Measurements from ENCODE around the gene SLC44A1. TPM values are rescaled to one million over a fixed set of nuclear protein-coding genes. Genes with fewer than 3 reads are reported as not detected.

The SLC44A1 gene
- polyA plus RNA-seq, 3 donors, result 6.9 to 52.1 (median 46.5) TPM

DNA sequence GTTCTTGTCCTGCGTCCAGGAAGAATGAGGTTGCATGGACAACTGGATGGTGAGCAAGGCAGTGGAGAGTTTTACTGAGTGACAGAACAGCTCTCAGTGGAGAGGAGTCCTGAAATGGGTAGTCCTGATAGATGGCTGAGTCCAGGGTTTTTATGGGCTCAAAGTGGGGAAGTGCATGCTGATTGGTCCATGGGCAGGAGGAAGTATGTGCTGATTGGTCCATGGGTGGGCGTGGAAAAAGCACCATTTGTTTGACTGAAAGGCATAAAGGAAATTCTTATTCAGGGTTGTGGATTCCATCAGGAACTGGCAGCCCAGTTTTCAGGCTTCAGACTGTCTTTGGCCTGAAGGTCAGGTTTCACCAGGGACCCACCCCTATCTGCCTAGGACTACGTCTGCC is 214.0 kb downstream of the SLC44A1 start:
- H3K27ac ChIP-seq (ENCODE audit: low read depth in 1 of 2, low read length in 2 of 2), result no peak overlapping the region
- peaks cover 4% of the 10 kb centered on the region for H3K79me2 ChIP-seq (ENCODE audit: insufficient read depth, low read length)
- H3K27ac Mint-ChIP-seq, result no peak overlapping the region
- H3K4me1 Mint-ChIP-seq, result peaks cover 3% of the 10 kb centered on the region
- WGBS (ENCODE audit: insufficient coverage), result 96% methylated on average over 2 of the region's 3 CpGs
- H3K4me1 ChIP-seq (ENCODE audit: control insufficient read depth in 1 of 2, insufficient read depth in 2 of 2, low read length in 2 of 2), result no peaks in the 10 kb centered on the region
- H3K4me2 ChIP-seq (replicated peaks; ENCODE audit: extremely low read depth, low read length, poor library complexity, severe bottlenecking), result no peak overlapping the region
- no peak overlapping the region for H3K4me3 ChIP-seq (replicated peaks in 1 of 3; ENCODE audit: low read depth in 2 of 3, low read length in 3 of 3)
- no peak overlapping the region for H3K4me3 Mint-ChIP-seq
- H3K9ac ChIP-seq (ENCODE audit: insufficient read depth, low read length, poor library complexity, severe bottlenecking), result no peak overlapping the region
- TF ChIP-seq CTCF (IDR thresholded peaks at IDR 0.05), result no peak
- no peaks in the 10 kb centered on the region for H4K20me1 ChIP-seq (ENCODE audit: insufficient read depth, low read length)
- H2AFZ ChIP-seq (ENCODE audit: insufficient read depth, low read depth, low read length, poor library complexity, severe bottlenecking), result no peak overlapping the region
- peaks cover 9 to 20% (median 15%) of the 10 kb centered on the region in 7 donors for H3K9me3 Mint-ChIP-seq
- no peaks in the 10 kb centered on the region for H3K36me3 ChIP-seq (replicated peaks in 1 of 2; ENCODE audit: control insufficient read depth in 1 of 2, insufficient read depth in 2 of 2, low read length in 2 of 2)
- intact Hi-C loops (cut with micrococcal nuclease), result no loop called here
- peaks cover 7 to 16% of the 10 kb centered on the region in 2 donors for H3K36me3 Mint-ChIP-seq
- no peaks in the 10 kb centered on the region for H3K27me3 ChIP-seq (ENCODE audit: control insufficient read depth in 2 of 2, insufficient read depth in 2 of 2, low read length in 2 of 2)
- H3K27me3 Mint-ChIP-seq (ENCODE audit: low read depth in 3 of 3), result no peaks in the 10 kb centered on the region
- DNase-seq, result no peak
- peaks cover 13% of the 10 kb centered on the region in 2 donors for H3K9me3 ChIP-seq (replicated peaks in 1 of 2; ENCODE audit: control insufficient read depth in 1 of 2, insufficient read depth in 1 of 2, low read length in 2 of 2)

DNA sequence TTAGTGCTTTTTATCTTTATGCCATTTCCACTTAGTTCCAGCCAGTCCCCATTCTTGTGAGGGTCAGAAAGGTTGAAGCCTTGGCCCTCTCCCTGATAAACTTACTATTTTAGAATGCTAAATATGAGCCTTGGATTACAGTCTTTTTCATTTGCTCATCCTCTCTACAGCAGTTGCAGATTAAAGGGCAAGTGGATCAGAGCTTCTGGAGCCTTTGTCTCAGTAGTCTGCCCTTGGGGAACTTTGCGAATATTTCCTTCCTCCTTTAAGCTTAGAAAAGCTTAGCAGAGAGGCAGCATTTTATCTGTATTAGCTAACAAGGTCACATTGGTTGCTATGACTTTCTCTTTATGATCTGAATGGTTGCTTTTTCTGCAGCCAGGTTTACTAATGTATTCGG is 214.9 kb downstream of the SLC44A1 start:
- intact Hi-C loops (cut with micrococcal nuclease), result no loop called here
- no peaks in the 10 kb centered on the region for H3K79me2 ChIP-seq (ENCODE audit: insufficient read depth, low read length)

More for the DNA sequence above, 214.9 kb downstream of the SLC44A1 start:
- TF ChIP-seq CTCF (IDR thresholded peaks at IDR 0.05), result no peak
- H3K4me1 ChIP-seq (ENCODE audit: control insufficient read depth in 1 of 2, insufficient read depth in 2 of 2, low read length in 2 of 2), result no peaks in the 10 kb centered on the region
- no peaks in the 10 kb centered on the region for H3K27me3 ChIP-seq (ENCODE audit: control insufficient read depth in 2 of 2, insufficient read depth in 2 of 2, low read length in 2 of 2)
- 100% methylated on average over 1 of the region's 2 CpGs for WGBS (ENCODE audit: insufficient coverage)
- no peak for DNase-seq
- H3K4me3 ChIP-seq (replicated peaks in 1 of 3; ENCODE audit: low read depth in 2 of 3, low read length in 3 of 3), result no peak overlapping the region
- no peak overlapping the region for H2AFZ ChIP-seq (ENCODE audit: insufficient read depth, low read depth, low read length, poor library complexity, severe bottlenecking)
- H4K20me1 ChIP-seq (ENCODE audit: insufficient read depth, low read length), result no peaks in the 10 kb centered on the region
- H3K4me2 ChIP-seq (replicated peaks; ENCODE audit: extremely low read depth, low read length, poor library complexity, severe bottlenecking), result no peak overlapping the region
- H3K9ac ChIP-seq (ENCODE audit: insufficient read depth, low read length, poor library complexity, severe bottlenecking), result no peak overlapping the region
- H3K9me3 ChIP-seq (replicated peaks in 1 of 2; ENCODE audit: control insufficient read depth in 1 of 2, insufficient read depth in 1 of 2, low read length in 2 of 2), result peaks cover 13% of the 10 kb centered on the region in 2 donors
- H3K27me3 Mint-ChIP-seq (ENCODE audit: low read depth in 3 of 3), result no peaks in the 10 kb centered on the region
- H3K36me3 Mint-ChIP-seq, result peaks cover 9 to 19% of the 10 kb centered on the region in 2 donors
- peaks cover 0 to 3% of the 10 kb centered on the region in 2 donors for H3K36me3 ChIP-seq (replicated peaks in 1 of 2; ENCODE audit: control insufficient read depth in 1 of 2, insufficient read depth in 2 of 2, low read length in 2 of 2)
- peaks cover 9 to 20% (median 15%) of the 10 kb centered on the region in 7 donors for H3K9me3 Mint-ChIP-seq
- H3K27ac ChIP-seq (ENCODE audit: low read depth in 1 of 2, low read length in 2 of 2), result no peak overlapping the region
- H3K4me3 Mint-ChIP-seq, result no peak overlapping the region
- H3K27ac Mint-ChIP-seq, result no peak overlapping the region
- peaks cover 3% of the 10 kb centered on the region for H3K4me1 Mint-ChIP-seq
